Activated naive CD4-positive, alpha-beta T cell treated with anti-CD3 and anti-CD28 coated beads for 36 hours (primary cell): ENCODE data around the gene CD34. TPM values are rescaled to one million over a fixed set of nuclear protein-coding genes. Genes with fewer than 3 reads are reported as not detected.
"Not testable (repeated sequence)": the region's sequence is repeated elsewhere in the genome, so short reads cannot be mapped to it uniquely, and the experiment has no call there.

ENCODE experiments used
- CTCF ChIA-PET: fragments of 350-600 bp; sonication (Branson Sonifier 250); formaldehyde crosslinking; loops from one replicate; lab custom pipeline; 2021; ENCODE audit warnings: antibody characterized with exemption; lab: Charles Lee
- DNase-seq: peaks from one replicate; pipeline ENCODE4 v3.0.0-alpha.2; 2020
- H3K27ac Mint-ChIP-seq: one replicate; pipeline ENCODE4 v1.8.0; 2021; ENCODE audit warnings: mild to moderate bottlenecking, mixed read lengths
- H3K27me3 Mint-ChIP-seq: one replicate; pipeline ENCODE4 v1.8.0; 2021; ENCODE audit warnings: low read depth, mixed read lengths
- H3K36me3 Mint-ChIP-seq: one replicate; pipeline ENCODE4 v1.8.0; 2021; ENCODE audit warnings: low read depth, mixed read lengths
- H3K4me1 Mint-ChIP-seq: one replicate; pipeline ENCODE4 v1.8.0; 2021; ENCODE audit warnings: low read depth, mixed read lengths
- H3K4me3 Mint-ChIP-seq: one replicate; pipeline ENCODE4 v1.8.0; 2021; ENCODE audit warnings: mild to moderate bottlenecking, moderate library complexity, mixed read lengths
- H3K9me3 Mint-ChIP-seq: one replicate; pipeline ENCODE4 v1.8.0; 2021; ENCODE audit warnings: mixed read lengths
- intact Hi-C: fragments of 100-400 bp; cut with micrococcal nuclease; formaldehyde crosslinking; loops from one replicate; pipeline ENCODE4 v1.15.1; 2023
- total RNA-seq, 2 experiments: library from RNA; stranded (reverse); gene quantifications; one replicate each; pipeline ENCODE4 v1.2.3, GENCODE V29; 2021

CD34 gene
- total RNA-seq, 2 experiments from 2014 or later: 0.02 TPM

DNA sequence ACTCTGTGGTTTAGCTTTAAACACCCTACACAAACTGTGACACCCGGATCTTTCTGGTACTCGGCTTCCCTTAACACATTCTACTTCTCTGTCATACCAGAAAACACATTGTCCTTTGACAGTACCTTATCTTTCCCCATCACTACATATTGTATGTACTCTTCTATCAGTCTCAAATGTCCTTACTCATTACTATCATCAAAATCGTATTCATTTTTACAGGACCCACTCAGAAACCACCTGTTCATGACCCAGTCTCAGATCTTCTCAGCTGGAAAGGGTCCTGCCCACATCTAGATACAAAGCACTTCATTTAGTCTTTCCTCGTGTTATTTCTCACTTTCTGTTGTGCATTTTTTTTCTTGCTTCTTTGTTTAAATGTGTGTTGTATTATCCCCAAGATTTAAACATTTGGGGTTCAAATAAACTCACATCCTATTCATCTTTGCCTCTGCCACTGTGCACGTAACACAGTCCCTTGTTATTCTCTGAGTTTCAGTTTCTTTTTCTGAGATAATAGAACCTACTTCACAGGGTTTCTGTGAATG lies 27.7 kb downstream of the CD34 start:
- Mint-ChIP-seq H3K27ac (peak overlapping the region; percentile 97), H3K9me3 (no peaks in the 10 kb centered on the region), H3K36me3 (no peaks in the 10 kb centered on the region), H3K27me3 (no peaks in the 10 kb centered on the region), H3K4me3 (peak overlapping the region; percentile 76), H3K4me1 (peaks cover 40% of the 10 kb centered on the region)
- peak; percentile 31 for DNase-seq
- CTCF ChIA-PET: interaction anchor here (3.6 to 7.5 kb wide), 6 partner anchors 12 to 78 kb away, joined by 24 to 204 read pairs (median 52); no protein-coding TSS in a partner anchor
- intact Hi-C loops: loop anchor here (1.0 to 5.0 kb wide), 4 partner anchors 10 to 204 kb away; no protein-coding TSS in a partner anchor

- CTCF ChIA-PET: interaction anchor here (3.6 to 7.5 kb wide), 4 partner anchors 11 to 79 kb away, joined by 36 to 204 read pairs (median 118); no protein-coding TSS in a partner anchor
- Mint-ChIP-seq H3K9me3 (no peaks in the 10 kb centered on the region), H3K27me3 (no peaks in the 10 kb centered on the region), H3K36me3 (no peaks in the 10 kb centered on the region), H3K4me1 (peaks cover 40% of the 10 kb centered on the region), H3K27ac (peak overlapping the region; percentile 97), H3K4me3 (peak overlapping the region; percentile 76)
- no peak for DNase-seq
- intact Hi-C loops: loop anchor here (1.0 to 5.0 kb wide), 4 partner anchors 9 to 205 kb away; no protein-coding TSS in a partner anchor
These were observed 28.2 kb downstream of the CD34 start for GRCh38 chr1:207882692-207883091.

- H3K4me1 Mint-ChIP-seq: peaks cover 50% of the 10 kb centered on the region
- no peaks in the 10 kb centered on the region for H3K27me3 Mint-ChIP-seq
- H3K27ac Mint-ChIP-seq: no peak overlapping the region
- no peaks in the 10 kb centered on the region for H3K9me3 Mint-ChIP-seq
- no peak overlapping the region for H3K4me3 Mint-ChIP-seq
- DNase-seq: peak; percentile 32
- CTCF ChIA-PET: interaction anchor here (1.7 kb wide), 1 partner anchor 10 kb away, joined by 7 read pairs; no protein-coding TSS in a partner anchor
- intact Hi-C loops: no loop called here
- no peaks in the 10 kb centered on the region for H3K36me3 Mint-ChIP-seq
These were observed 32.0 kb downstream of the CD34 start for GRCh38 chr1:207878939-207879338.

GRCh38 chr1:207877914-207878313 lies 33.0 kb downstream of the CD34 start:
- H3K4me1 Mint-ChIP-seq: peaks cover 55% of the 10 kb centered on the region
- H3K9me3 Mint-ChIP-seq, H3K27ac Mint-ChIP-seq, H3K36me3 Mint-ChIP-seq, H3K27me3 Mint-ChIP-seq, H3K4me3 Mint-ChIP-seq, DNase-seq, intact Hi-C loops: not testable (repeated sequence)
- CTCF ChIA-PET: interaction anchor here (1.7 kb wide), 1 partner anchor 9 kb away, joined by 7 read pairs; no protein-coding TSS in a partner anchor

GRCh38 chr1:207876131-207876530 lies 34.8 kb downstream of the CD34 start:
- DNase-seq: peak; percentile 23
- CTCF ChIA-PET: interaction anchor here (0.6 to 11.3 kb wide), 8 partner anchors 9 to 87 kb away, joined by 3 to 188 read pairs (median 3); no protein-coding TSS in a partner anchor
- Mint-ChIP-seq H3K4me1 (peaks cover 60% of the 10 kb centered on the region), H3K27ac (no peak overlapping the region), H3K36me3 (no peaks in the 10 kb centered on the region), H3K27me3 (no peaks in the 10 kb centered on the region), H3K9me3 (no peaks in the 10 kb centered on the region), H3K4me3 (no peak overlapping the region)
- intact Hi-C loops: no loop called here

- CTCF ChIA-PET: interaction anchor here (0.6 to 11.3 kb wide), 10 partner anchors 8 to 1161 kb away, joined by 3 to 188 read pairs (median 5); no protein-coding TSS in a partner anchor
- no peaks in the 10 kb centered on the region for H3K9me3 Mint-ChIP-seq
- H3K4me3 Mint-ChIP-seq: no peak overlapping the region
- H3K36me3 Mint-ChIP-seq: no peaks in the 10 kb centered on the region
- intact Hi-C loops: no loop called here
- no peaks in the 10 kb centered on the region for H3K27me3 Mint-ChIP-seq
- H3K27ac Mint-ChIP-seq: peak overlapping the region; percentile 25
- DNase-seq: no peak
- peaks cover 66% of the 10 kb centered on the region for H3K4me1 Mint-ChIP-seq
These were observed 35.4 kb downstream of the CD34 start for GRCh38 chr1:207875532-207875931.

- no peaks in the 10 kb centered on the region for H3K9me3 Mint-ChIP-seq
- H3K27me3 Mint-ChIP-seq: no peaks in the 10 kb centered on the region
- intact Hi-C loops: loop anchor here (1.0 to 2.0 kb wide), 2 partner anchors 10 to 120 kb away; partner anchors contain the start of gene CD46
- peaks cover 2% of the 10 kb centered on the region for H3K36me3 Mint-ChIP-seq
- CTCF ChIA-PET: interaction anchor here (1.1 to 12.3 kb wide), 11 partner anchors 9 to 125 kb away, joined by 3 to 342 read pairs (median 8); no protein-coding TSS in a partner anchor
- peaks cover 66% of the 10 kb centered on the region for H3K4me1 Mint-ChIP-seq
- DNase-seq: peak; percentile 65
- H3K27ac Mint-ChIP-seq: peak overlapping the region; percentile 89
- H3K4me3 Mint-ChIP-seq: peak overlapping the region; percentile 61
These were observed 37.7 kb downstream of the CD34 start for GRCh38 chr1:207873055-207873890.

GRCh38 chr1:207872621-207873020 lies 38.3 kb downstream of the CD34 start:
- H3K36me3 Mint-ChIP-seq: peaks cover 4% of the 10 kb centered on the region
- H3K4me3 Mint-ChIP-seq: peak overlapping the region; percentile 61
- CTCF ChIA-PET: interaction anchor here (1.4 to 12.3 kb wide), 6 partner anchors 9 to 91 kb away, joined by 4 to 342 read pairs (median 8); no protein-coding TSS in a partner anchor
- peaks cover 68% of the 10 kb centered on the region for H3K4me1 Mint-ChIP-seq
- DNase-seq: no peak
- H3K27me3 Mint-ChIP-seq: no peaks in the 10 kb centered on the region
- H3K27ac Mint-ChIP-seq: peak overlapping the region; percentile 89
- H3K9me3 Mint-ChIP-seq: no peaks in the 10 kb centered on the region
- intact Hi-C loops: loop anchor here (1.0 to 2.0 kb wide), 2 partner anchors 11 to 120 kb away; partner anchors contain the start of gene CD46

GRCh38 chr1:207871117-207871649 lies 39.7 kb downstream of the CD34 start:
- no peak for DNase-seq
- Mint-ChIP-seq H3K27ac (peak overlapping the region; percentile 89), H3K9me3 (no peaks in the 10 kb centered on the region), H3K4me1 (peaks cover 77% of the 10 kb centered on the region), H3K4me3 (peak overlapping the region; percentile 52), H3K36me3 (peaks cover 12% of the 10 kb centered on the region), H3K27me3 (no peaks in the 10 kb centered on the region)
- intact Hi-C loops: no loop called here
- CTCF ChIA-PET: interaction anchor here (0.9 to 12.3 kb wide), 7 partner anchors 7 to 92 kb away, joined by 3 to 342 read pairs (median 8); no protein-coding TSS in a partner anchor

DNA sequence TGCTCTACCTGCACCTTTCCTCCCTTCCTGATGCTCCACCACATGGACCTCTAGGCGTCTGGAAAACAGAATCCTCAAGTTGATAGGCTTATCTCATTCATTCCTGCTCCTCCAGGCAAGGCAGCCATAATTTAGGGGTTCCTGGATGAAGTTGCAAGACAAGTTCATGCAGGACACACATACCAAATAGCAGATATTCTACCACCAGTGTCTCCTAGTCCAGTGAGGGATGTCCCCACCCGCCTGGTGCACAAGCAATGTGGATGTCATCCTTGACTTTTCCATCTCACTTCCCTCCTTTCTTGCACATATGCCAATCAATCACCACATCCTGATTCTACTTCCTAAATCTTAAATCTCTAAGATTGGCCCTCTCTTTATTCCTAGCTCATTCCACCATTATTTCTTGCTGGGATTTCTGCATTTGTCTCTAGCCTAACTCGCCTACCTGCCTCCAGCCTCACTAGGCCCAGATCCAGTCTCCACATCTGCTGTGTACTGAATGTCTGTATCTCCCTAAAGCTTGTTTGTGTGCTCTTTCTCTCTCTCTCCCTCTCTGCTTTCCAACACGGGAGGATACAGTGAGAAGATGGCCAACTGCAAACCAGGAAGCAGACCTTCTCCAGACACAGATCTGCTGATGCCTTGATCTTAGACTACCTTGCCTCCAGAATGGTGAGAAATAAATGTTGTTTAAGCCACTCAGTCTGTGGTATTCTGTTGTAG lies 40.5 kb downstream of the CD34 start:
- no peak for DNase-seq
- Mint-ChIP-seq H3K4me3 (peak overlapping the region; percentile 80), H3K27ac (peak overlapping the region; percentile 92), H3K36me3 (peaks cover 18% of the 10 kb centered on the region), H3K9me3 (no peaks in the 10 kb centered on the region), H3K4me1 (peaks cover 76% of the 10 kb centered on the region), H3K27me3 (no peaks in the 10 kb centered on the region)
- CTCF ChIA-PET: interaction anchor here (0.8 to 12.3 kb wide), 8 partner anchors 8 to 93 kb away, joined by 3 to 342 read pairs (median 8); no protein-coding TSS in a partner anchor
- intact Hi-C loops: no loop called here

DNA sequence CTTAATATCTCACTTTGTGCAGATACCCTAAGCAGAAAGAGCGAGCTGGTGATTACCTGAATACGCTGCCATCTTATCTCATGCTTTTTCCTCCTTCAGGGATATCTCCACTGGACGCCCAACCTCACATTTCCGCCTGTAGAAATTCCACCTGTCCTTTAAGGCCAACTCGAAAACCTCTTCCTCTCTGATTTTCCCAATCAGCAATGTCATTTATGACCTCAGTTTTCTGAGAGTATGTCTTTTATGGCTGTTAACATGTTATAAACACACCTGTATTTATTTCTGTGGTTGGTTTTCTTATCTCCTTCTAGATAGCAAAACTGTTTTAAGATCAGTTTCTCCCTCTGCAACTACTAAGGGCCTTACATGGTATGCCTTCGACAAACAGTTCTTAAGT lies 41.1 kb downstream of the CD34 start:
- peaks cover 77% of the 10 kb centered on the region for H3K4me1 Mint-ChIP-seq
- H3K9me3 Mint-ChIP-seq: no peaks in the 10 kb centered on the region
- peak overlapping the region; percentile 92 for H3K27ac Mint-ChIP-seq
- H3K36me3 Mint-ChIP-seq: peaks cover 18% of the 10 kb centered on the region
- DNase-seq: no peak
- CTCF ChIA-PET: interaction anchor here (0.8 to 12.3 kb wide), 8 partner anchors 9 to 93 kb away, joined by 3 to 342 read pairs (median 8); no protein-coding TSS in a partner anchor
- intact Hi-C loops: loop anchor here (1.0 to 10.0 kb wide), 2 partner anchors 42 to 545 kb away; partner anchors contain the start of gene CD55
- H3K4me3 Mint-ChIP-seq: peak overlapping the region; percentile 80
- H3K27me3 Mint-ChIP-seq: no peaks in the 10 kb centered on the region
